HG03066 (cell line): ENCODE measurements around the gene PPID.
"Not testable (repeated sequence)": the region's sequence is repeated elsewhere in the genome, so short reads cannot be mapped to it uniquely, and the experiment has no call there.

Experiments
- ATAC-seq: cut with Tn5 transposase; IDR thresholded peaks from one replicate; pipeline ENCODE4 v1.9.1; 2021; ENCODE audit warnings: low read depth; ENCODE audit not compliant: unreplicated experiment

The PPID gene

DNA sequence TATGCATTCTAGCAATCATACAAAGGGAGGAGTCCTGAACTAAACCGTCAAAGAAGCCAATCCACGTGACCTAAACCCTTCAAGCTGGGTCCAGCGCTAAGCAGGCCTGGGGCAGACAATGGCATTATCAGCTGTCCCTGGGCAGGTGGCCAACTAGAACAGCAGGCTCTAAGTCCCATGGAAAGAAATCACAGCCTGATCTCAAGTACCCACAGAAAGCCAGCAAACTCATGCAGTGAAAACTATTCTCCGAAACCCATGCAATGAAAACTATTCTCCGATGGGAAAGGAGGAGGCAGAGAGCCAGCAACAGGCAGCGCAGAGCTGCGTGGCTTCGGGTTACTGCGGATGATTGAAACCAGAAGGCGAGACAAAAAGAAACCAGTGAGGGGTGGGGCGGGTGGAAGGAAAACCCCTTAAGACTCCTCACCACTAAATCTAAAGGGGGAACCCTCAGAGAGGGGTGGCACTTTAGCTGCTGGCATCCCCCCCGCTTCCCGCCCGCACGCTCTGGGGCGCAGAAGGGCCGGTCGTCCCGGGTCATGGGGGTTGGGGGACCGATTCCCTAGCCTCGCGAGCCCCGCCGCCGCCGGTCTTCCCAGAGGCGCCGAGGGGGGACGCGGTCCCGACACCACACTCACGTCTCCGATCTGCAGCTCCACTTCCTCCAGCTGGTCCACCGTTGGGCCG is 52.1 kb downstream of the PPID start:
- peak; percentile 28 for ATAC-seq

DNA sequence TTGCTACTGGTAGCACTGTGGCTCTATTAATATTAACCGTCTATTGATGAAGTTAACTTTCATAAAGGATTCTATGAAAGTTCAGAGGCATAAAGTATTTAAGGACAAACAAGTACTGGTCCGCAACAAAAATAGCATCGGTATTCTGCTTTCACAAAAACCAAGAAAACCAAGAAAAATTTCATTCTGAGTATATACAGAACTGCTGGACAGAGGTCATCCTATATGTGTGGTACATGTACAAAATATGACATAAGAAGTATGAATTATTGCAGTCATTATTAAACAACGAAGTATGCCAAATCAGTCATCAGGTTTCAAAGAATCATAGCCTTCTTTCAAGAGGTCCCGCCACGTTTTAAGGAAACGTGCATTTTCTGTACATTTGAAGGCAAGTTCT is 53.9 kb downstream of the PPID start:
- no peak for ATAC-seq

DNA sequence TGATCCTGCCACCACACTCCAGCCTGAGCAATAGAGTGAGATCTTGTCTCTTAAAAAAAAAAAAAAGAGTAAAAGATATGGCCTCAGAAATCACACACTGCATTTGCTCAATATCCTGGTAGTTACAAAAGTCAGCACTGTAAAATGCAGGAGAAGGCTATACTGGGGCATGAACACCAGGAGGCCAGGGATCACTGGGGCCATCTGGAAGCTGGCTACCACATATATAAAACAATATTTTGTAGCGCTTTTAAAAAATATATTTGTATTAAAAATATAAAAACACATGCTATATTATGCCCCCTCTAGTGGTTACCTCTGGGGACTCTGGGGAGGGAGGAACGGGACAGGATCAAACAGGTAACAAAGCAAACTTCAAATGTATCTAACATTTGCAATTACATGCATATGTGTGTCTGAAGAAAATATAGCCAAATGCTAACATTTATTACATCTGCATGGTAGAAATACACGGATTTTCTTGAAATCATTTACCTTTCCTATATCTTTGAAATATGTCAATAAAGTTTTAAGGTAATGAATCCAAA is 55.5 kb downstream of the PPID start:
- ATAC-seq = no peak

DNA sequence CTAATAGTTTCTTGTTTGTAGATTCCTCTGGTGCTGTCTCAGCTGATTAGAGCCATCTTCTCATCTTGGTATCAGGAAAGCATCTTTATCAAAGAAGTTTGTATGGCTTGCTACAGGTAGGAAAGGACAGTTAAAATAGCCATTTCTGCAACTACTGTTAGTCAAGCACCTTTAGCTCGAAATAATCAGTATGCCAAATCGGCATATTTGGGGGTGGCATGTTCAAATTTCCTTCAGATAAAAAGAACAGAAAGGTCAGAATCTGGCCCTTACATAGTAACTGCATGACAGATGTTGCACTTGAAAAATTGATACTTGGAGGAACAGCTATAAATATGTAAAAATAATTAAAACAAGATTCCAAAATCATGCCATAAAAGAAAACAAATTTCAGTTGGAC is 56.3 kb downstream of the PPID start:
- no peak for ATAC-seq

DNA sequence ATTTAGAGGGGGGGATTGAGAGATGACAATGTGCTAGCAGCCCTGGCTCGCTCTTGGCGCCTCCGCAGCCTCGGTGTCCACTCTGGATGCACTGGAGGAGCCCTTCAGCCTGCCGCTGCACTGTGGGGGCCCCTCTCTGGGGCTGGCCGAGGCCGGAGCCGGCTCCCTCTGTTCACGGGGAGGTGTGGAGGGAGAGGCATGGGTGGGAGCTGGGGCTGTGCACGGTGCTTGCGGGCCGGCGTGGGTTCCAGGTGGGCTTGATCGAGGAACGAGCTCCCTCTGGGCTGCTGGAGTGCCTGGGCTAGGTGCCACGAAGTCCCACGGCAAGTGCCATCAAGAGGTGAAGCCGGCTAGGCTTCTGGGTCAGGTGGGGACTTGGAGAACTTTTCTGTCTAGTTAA is 58.4 kb downstream of the PPID start:
- ATAC-seq = no peak

DNA sequence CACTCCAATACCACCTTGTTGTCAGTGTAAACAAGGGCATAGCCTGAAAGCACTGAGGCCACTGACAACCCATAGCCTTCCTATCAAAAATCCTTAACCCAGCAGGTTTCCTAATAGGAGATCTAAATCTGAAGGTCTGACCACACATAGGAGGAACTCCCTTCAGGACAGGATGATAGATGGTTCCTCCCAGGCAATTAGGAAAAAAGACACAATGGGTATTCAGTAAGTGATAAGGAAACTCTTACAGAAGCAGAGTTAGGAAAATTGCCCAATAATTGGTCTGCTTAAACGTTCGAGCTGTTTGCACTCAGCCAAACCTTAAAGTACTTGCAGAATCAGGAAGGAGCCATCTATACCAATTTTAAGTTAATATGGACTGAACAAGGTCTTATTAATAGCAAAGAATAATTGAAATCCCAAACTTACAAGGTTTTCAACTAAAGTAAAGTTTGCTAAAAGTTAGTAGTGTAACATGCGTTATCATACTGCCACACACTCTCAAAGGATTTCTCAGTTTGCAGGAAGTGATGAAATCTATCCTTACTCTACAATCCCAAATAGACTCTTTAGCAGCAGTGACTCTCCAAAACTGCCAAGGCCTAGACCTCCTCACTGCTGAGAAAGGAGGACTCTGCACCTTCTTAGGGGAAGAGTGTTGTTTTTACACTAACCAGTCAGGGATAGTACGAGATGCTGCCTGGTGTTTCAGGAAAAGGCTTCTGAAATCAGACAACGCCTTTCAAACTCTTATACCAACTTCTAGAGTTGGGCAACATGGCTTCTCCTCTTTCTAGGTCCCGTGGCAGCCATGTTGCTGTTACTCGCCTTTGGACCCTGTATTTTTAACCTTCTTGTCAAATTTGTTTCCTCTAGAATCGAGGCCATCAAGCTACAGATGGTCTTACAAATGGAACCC is 59.2 kb downstream of the PPID start:
- not testable (repeated sequence) for ATAC-seq

DNA sequence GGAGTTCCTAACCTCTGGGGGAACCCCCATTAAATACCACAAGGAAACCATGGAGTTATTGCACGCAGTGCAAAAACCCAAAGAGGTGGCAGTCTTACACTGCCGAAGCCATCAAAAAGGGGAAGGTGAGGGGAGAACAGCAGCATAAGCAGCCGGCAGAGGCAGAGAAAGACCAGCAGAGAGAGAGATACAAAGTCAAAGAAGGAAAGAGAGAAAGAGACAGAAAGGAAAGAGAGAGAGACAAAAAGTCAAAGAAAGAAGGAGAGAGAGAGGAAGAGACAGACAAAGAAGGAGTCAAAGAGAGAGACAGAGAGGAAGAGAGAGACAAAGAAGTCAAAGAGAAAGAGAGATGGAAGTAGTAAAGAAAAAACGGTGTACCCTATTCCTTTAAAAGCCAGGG is 59.9 kb downstream of the PPID start:
- not testable (repeated sequence) for ATAC-seq
